Measurements from ENCODE around the gene KCNAB3.
"Not testable (repeated sequence)": the region's sequence is repeated elsewhere in the genome, so short reads cannot be mapped to it uniquely, and the experiment has no call there.

The KCNAB3 gene

GRCh38 chr17:7929158-7930023 is at the start of gene KCNAB3:
KCNAB3 (minus strand) TSS chr17:7929856; CDS start chr17:7929435, 421 bp downstream.
- peak; percentile 88 for DNase-seq

GRCh38 chr17:7977805-7978204 is 48.1 kb upstream of the KCNAB3 start:
- DNase-seq, result no peak

GRCh38 chr17:7977039-7977438 is 47.4 kb upstream of the KCNAB3 start:
- no peak for DNase-seq

GRCh38 chr17:7974638-7975131 is 45.0 kb upstream of the KCNAB3 start:
- no peak for DNase-seq

- no peak for DNase-seq
Observed at GRCh38 chr17:7972131-7972785, 42.6 kb upstream of the KCNAB3 start.

GRCh38 chr17:7971651-7972050 is 42.0 kb upstream of the KCNAB3 start:
- no peak for DNase-seq

GRCh38 chr17:7969433-7969832 is 39.8 kb upstream of the KCNAB3 start:
- DNase-seq, result no peak

GRCh38 chr17:7967751-7968150 is 38.1 kb upstream of the KCNAB3 start:
- no peak for DNase-seq

GRCh38 chr17:7961421-7961820 is 31.8 kb upstream of the KCNAB3 start:
- DNase-seq, result no peak

- DNase-seq, result no peak
Observed at GRCh38 chr17:7959503-7960253, 30.0 kb upstream of the KCNAB3 start.

- DNase-seq, result no peak
Observed at GRCh38 chr17:7956228-7956965, 26.7 kb upstream of the KCNAB3 start.

- no peak for DNase-seq
Observed at GRCh38 chr17:7955414-7956227, 26.0 kb upstream of the KCNAB3 start.

GRCh38 chr17:7953266-7953665 is 23.6 kb upstream of the KCNAB3 start:
- DNase-seq, result not testable (repeated sequence)

- DNase-seq, result peak; percentile 78
Observed at GRCh38 chr17:7951143-7951792, 21.6 kb upstream of the KCNAB3 start.

- DNase-seq, result no peak
Observed at GRCh38 chr17:7950578-7950977, 20.9 kb upstream of the KCNAB3 start.

GRCh38 chr17:7947651-7948050 is 18.0 kb upstream of the KCNAB3 start:
- no peak for DNase-seq

- DNase-seq, result no peak
Observed at GRCh38 chr17:7946441-7946840, 16.8 kb upstream of the KCNAB3 start.

GRCh38 chr17:7945651-7946050 is 16.0 kb upstream of the KCNAB3 start:
- DNase-seq, result no peak

GRCh38 chr17:7944326-7944725 is 14.7 kb upstream of the KCNAB3 start:
- DNase-seq, result no peak

GRCh38 chr17:7943291-7943690 is 13.6 kb upstream of the KCNAB3 start:
- DNase-seq, result no peak

GRCh38 chr17:7940743-7941142 is 11.1 kb upstream of the KCNAB3 start:
- no peak for DNase-seq

All from activated effector memory CD4-positive, alpha-beta T cell treated with anti-CD3 and anti-CD28 coated beads, Interleukin-2, amount 50 U/mL, for 16 hours (primary cell).